Fibroblast of skin of right biceps (primary cell): ENCODE data around the gene BLOC1S4.
"Not testable (repeated sequence)": the region's sequence is repeated elsewhere in the genome, so short reads cannot be mapped to it uniquely, and the experiment has no call there.

ENCODE experiments used
- DNase-seq: peaks from one replicate; pipeline ENCODE4 v3.0.0-alpha.2; 2013

Gene BLOC1S4

GRCh38 chr4:6746721-6747293 lies 30.8 kb downstream of the BLOC1S4 start:
- no peak for DNase-seq

DNA sequence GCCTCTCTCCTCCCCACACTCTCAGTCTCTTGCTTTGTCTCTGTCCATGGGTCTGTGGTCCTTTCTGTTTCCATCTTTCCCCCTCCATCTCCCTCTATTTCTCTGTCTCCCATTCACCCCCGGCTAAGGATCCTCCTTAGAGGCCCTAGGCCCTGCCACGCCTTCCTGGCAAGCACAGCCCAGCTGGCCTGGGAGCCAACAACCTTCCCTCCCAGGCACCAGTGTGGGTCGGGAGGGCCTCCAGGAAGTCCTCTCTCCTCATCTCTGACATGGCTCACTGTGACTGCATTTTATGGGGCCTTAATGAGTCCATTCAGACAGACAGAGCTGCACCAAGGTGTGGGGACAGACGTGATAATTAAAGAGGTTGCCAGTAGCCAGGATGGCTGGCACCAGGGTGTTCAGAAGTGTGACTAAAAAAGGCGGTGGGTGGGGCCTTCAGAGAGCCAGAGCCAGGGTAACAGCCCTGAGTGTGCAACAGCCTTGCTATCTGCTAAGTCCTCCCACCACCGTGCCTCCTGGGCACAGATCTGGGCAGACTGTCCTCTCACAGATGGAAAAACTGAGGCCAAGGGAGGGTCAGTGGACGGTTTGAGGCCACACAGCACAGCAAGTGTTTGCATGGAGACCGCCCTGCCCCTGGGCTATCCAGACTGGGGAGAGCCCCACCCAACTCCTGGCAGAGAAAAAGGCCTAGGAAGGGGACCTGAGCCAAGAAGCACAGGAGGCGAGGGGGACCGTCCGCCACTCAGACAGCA lies 31.5 kb downstream of the BLOC1S4 start:
- DNase-seq, result no peak

DNA sequence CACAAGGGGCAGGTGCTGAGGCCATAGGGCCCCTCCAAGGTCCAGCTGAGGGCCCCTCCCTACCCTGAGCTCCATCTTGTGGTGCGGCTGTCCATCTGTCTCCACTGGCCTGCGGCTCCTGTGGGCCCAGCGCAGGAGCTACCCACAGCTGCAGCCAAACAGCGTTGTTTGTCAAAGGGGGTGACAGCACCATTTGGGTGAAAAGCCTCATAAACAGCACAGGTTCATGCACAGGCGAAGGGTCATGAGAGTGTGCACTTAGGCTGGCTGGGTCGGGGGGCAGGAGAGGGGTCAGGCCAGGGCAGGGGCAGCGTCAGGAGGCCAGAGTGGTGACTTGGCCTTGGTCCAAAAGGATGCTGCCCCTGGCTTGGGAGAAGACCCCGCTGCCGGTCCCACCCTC lies 32.3 kb downstream of the BLOC1S4 start:
- no peak for DNase-seq

- peak; percentile 5 for DNase-seq
Measured at GRCh38 chr4:6749340-6750171, 33.6 kb downstream of the BLOC1S4 start.

GRCh38 chr4:6750286-6751221 lies 34.6 kb downstream of the BLOC1S4 start:
- DNase-seq, result no peak

- DNase-seq, result no peak
Measured at GRCh38 chr4:6751611-6752485, 35.9 kb downstream of the BLOC1S4 start.

DNA sequence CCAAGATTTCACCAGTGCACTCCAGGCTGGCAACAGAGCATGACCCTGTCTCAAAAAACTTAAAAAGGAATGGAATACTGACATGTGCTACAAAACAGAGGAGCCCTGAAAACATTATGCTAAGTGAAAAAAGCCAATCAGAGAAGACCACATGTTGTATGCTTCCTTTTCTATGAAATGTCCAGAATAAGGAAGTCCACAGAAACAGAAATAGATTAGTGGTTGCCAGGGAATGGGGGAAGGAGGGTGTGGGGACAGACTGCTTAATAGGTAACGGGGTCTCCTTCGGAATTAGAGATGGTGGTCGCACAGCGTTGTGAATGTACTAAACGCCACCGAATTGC lies 36.5 kb downstream of the BLOC1S4 start:
- DNase-seq, result no peak

- no peak for DNase-seq
Measured at GRCh38 chr4:6753103-6753560, 37.2 kb downstream of the BLOC1S4 start.

GRCh38 chr4:6753891-6754290 lies 37.9 kb downstream of the BLOC1S4 start:
- DNase-seq, result no peak

DNA sequence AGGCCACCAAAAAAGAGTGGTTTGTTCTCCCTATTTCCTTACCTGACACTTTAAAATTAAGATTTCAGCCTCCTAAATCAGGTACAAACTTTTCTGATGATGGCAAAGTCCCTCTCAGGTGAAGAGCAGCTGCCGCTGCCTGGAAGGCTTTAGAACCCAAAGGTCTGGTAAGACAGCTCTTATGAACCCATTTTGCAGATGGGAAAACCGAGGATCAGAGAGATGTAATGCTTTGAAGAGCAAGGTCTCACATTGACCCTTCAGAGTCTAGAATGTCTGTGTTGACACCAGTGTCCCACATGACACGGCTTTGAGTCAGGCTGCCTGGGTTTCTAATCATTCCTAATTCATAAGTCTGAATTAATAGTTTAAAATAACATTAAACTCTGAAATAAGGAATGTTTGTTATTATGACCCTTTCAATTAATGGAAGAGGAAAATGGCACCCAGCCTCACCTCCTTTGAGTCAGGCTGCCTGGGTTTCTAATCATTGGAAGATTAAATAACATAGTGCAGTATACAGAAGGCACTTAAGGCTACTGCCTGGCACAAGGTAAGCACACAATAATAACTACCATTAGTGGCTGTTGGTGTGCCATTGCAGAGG lies 38.6 kb downstream of the BLOC1S4 start:
- no peak for DNase-seq

GRCh38 chr4:6755088-6755753 lies 39.2 kb downstream of the BLOC1S4 start:
- no peak for DNase-seq

DNA sequence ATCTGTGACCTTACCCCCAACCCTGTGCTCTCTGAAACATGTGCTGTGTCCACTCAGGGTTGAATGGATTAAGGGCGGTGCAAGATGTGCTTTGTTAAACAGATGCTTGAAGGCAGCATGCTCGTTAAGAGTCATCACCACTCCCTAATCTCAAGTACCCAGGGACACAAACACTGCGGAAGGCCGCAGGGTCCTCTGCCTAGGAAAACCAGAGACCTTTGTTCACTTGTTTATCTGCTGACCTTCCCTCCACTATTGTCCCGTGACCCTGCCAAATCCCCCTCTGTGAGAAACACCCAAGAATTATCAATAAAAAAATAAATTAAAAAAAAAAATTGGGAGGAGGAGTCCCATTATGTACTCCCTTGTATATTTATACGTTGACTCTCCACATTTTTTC lies 40.4 kb downstream of the BLOC1S4 start:
- DNase-seq, result not testable (repeated sequence)

DNA sequence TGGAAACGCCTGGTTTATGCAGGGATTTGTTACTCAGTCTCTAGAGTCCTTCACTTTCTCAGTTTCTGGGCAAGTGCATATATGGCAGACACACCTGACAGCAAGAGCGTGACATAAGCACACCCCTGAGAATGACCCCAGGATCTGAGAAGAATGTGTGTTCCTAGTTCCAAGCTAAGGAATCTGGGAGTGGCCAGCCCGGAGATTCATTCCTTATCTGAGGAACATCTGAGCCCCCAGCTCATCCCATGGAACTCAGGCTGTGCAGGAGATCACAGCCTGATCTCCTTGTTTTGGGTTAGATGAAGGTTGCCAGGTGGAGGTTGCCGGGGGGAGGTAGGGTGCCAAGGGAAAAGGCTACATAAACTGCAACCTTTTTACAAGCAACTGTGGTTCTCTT lies 42.8 kb downstream of the BLOC1S4 start:
- no peak for DNase-seq

DNA sequence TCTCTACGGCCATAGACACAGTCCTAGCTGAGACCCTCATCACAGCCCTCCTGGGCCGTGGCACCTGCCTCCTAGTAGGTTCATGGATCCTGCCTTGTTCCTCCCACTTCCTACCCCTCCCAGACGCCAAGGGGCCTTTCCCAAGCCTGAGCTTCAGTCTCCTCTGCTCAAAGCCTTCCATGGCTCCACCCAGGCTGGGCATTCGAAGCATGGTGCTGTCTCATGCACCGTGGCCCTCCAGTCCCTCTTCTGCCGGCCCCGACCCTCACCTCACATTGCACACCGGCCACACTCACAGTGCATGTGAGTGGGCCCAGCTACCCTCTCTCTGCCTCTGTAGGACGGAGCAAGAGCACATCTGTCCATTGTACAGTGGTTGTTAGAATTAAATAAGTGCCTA lies 44.9 kb downstream of the BLOC1S4 start:
- DNase-seq, result no peak

GRCh38 chr4:6761649-6762615 lies 46.0 kb downstream of the BLOC1S4 start:
- no peak for DNase-seq

GRCh38 chr4:6763330-6763851 lies 47.4 kb downstream of the BLOC1S4 start:
- no peak for DNase-seq

GRCh38 chr4:6764976-6765620 lies 49.1 kb downstream of the BLOC1S4 start:
- DNase-seq, result no peak

- no peak for DNase-seq
Measured at GRCh38 chr4:6765703-6766102, 49.7 kb downstream of the BLOC1S4 start.
